IMR-90 (cell line): ENCODE data around the gene MTM1.

ENCODE experiments used
- BHLHE40 ChIP-seq: fragments of 150-350 bp; IDR thresholded peaks from 2 replicates; pipeline ENCODE4 v1.6.1; 2016; ENCODE audit warnings: mild to moderate bottlenecking, low read depth, low read length
- CEBPB ChIP-seq: IDR thresholded peaks from 2 replicates; pipeline ENCODE4 v1.6.1; 2012; ENCODE audit warnings: low read depth, low read length, improper control_type of control experiment
- CHD1 ChIP-seq: IDR thresholded peaks from 2 replicates; pipeline ENCODE4 v1.6.1; 2012; ENCODE audit warnings: low read depth, low read length, improper control_type of control experiment
- CTCF ChIP-seq: conservative IDR thresholded peaks from 2 replicates; pipeline ENCODE4 v1.5.1; 2012; ENCODE audit warnings: mild to moderate bottlenecking, low read depth, low read length, improper control_type of control experiment
- ELK1 ChIP-seq: fragments of 150-350 bp; IDR thresholded peaks from 2 replicates; pipeline ENCODE4 v1.6.1; 2016; ENCODE audit warnings: low read depth, mild to moderate bottlenecking, low read length, moderate library complexity, borderline replicate concordance
- FOS ChIP-seq: fragments of 150-350 bp; IDR thresholded peaks from 2 replicates; pipeline ENCODE4 v1.6.1; 2016; ENCODE audit warnings: low read depth, low read length
- MAFK ChIP-seq: IDR thresholded peaks from 2 replicates; pipeline ENCODE4 v1.6.1; 2012; ENCODE audit warnings: low read depth, low read length, improper control_type of control experiment
- POLR2A ChIP-seq: IDR thresholded peaks from 2 replicates; pipeline ENCODE4 v1.6.1; 2012; ENCODE audit warnings: mild to moderate bottlenecking, low read depth, low read length
- RAD21 ChIP-seq: IDR thresholded peaks from 2 replicates; pipeline ENCODE4 v1.6.1; 2012; ENCODE audit warnings: low read length, improper control_type of control experiment
- RFX5 ChIP-seq: IDR thresholded peaks from 2 replicates; pipeline ENCODE4 v1.8.0; 2012; ENCODE audit warnings: low read depth, mild to moderate bottlenecking, low read length, moderate library complexity
- USF2 ChIP-seq: fragments of 150-350 bp; IDR thresholded peaks from 2 replicates; pipeline ENCODE4 v1.6.1; 2017; ENCODE audit warnings: mild to moderate bottlenecking, antibody characterized with exemption, low read length, low read depth

GRCh38 chrX:150644422-150644821 lies 76.0 kb downstream of the MTM1 start:
- TF ChIP-seq CTCF (no peak), POLR2A (no peak), CEBPB (no peak), RFX5 (no peak), USF2 (no peak), BHLHE40 (no peak), CHD1 (no peak), FOS (no peak), ELK1 (no peak), MAFK (no peak), RAD21 (no peak)
